Activated CD8-positive, alpha-beta memory T cell treated with anti-CD3 and anti-CD28 coated beads, Interleukin-2, amount 50 U/mL, for 1 hour (primary cell): Measurements from ENCODE around the gene GRK5.

Experiments
- DNase-seq: peaks from one replicate; pipeline ENCODE4 v3.0.0-alpha.2; 2020; ENCODE audit errors: extremely low read depth

Gene GRK5

DNA sequence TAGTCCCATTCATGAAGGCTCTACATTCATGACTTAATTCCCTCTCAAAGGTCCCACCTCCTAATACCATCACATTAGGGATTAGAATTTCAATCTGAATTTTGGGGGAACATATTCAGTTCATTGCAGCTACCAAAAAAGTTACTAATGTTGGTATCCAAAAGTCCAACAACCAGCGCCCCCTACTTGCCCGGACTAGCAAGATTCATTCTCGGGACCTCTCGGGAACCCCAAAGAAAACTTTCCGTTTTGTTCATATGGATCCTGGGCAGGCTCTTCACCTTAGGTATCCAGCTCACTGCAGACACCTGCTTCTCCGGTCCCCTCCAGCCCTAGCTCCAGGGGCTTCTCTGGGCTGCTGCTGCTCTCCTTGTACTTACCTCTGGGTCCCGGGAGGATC is 8.9 kb upstream of the GRK5 start:
- DNase-seq: no peak

DNA sequence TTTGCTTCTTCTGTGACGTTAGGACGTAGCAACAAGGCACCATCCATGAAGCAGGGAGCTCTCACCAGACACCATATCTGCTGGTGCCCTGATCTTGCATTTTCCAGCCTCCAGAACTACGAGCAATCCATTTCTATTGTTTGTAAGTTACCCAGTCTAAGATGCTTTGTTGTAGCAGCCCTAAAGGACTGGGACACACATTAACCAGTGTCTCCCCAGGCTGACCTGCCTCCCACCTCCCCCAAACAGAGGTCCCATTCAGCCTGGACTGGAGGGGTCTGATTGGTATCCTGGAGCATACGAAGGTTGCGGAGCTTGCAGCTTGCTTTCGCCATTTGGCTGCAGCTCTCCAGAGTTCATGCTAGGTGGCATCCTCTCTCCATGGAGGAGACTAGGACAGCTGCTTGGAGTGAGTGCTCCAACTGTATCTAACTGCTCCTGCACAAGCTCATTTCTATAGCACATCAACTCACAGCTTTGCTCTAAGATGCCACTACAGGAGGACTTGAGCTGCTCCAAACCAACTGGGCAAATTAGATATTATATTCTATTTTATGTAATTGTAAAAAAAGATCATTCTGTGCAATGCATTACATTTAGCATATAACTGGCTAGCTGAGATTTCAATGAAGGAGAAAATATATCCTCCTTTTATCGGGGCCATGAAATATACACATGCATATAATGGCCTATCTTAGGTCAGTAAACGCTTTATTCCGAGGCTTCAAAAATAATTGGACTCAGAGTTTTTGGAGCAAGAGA is 8.0 kb upstream of the GRK5 start:
- no peak for DNase-seq

DNA sequence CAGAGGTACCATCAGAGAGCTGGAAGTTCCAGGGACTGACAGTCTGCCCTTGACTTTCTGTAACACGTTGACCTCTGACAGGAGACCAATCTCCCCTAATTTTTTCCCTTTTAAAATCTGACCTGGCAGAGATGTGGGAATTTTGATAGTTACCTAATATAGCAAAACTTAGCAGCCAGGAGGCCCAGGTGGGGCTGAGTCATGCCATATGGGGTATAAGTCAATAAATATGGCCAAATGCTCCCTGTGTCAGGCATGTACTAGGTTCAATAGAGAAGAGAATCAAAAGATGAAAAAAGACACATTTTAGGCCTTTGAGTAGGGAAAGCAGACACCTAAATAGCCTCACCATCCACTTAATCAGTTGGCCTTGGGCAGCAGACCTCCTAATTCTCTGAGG is 6.1 kb upstream of the GRK5 start:
- no peak for DNase-seq

- no peak for DNase-seq
These were observed 4.4 kb upstream of the GRK5 start for GRCh38 chr10:119203006-119203405.

DNA sequence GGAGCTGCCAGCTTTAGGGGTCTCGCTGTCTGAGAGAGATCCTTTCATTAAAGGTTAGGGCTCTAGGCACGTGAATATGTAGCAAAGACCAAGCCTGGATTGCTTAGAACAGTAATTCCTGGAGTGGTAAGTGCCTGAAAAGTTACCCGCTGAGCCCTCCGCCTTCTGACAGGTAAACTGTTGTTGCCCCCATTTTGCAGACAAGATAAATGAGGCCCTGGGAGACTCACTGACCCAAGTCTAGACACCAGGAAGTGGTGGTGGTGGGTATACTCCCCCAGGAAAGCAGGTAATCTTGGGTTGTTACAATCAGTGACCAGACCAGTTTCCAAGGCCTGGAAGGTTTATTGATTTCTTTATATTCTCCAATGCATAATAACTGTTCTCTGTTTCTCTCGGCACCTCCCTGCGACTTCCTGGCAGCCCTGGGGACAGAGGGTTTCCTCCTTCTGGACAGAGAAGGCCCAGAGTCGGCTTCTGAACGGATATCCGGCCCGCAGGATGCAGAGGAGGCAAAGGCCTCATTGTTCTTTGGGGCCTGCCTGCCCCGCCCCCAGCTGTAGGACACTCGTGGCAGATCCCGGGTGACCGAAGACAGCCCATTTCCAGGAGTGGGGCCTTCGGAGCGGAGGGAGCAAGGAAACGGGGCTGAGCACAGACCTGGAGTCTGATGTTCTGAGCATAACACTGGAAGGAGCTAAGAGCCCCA is 1.3 kb upstream of the GRK5 start:
- no peak for DNase-seq

GRCh38 chr10:119206603-119207365 is 587 bp upstream of the GRK5 start:
- no peak for DNase-seq

GRCh38 chr10:119207713-119208552 is 562 bp downstream of the GRK5 start:
- no peak for DNase-seq

DNA sequence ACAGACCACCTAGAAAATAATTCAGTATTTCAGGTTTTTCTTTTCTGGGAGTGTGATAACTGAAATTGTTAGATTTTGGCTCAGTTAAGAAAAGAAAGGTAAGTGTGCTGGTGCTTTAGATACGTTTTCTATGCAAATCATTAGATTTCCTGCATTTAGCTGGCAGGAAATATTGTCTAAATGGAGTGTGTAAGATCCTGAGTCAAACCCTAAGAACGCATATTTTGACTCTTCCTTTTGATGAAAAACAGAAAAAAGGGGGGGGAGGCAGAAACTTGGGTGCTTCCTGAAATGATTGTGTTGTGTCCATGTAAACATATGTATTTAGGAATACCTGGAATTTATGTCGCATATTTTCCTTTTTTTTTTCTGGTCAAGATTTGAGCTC is 1.2 kb downstream of the GRK5 start:
- no peak for DNase-seq

DNA sequence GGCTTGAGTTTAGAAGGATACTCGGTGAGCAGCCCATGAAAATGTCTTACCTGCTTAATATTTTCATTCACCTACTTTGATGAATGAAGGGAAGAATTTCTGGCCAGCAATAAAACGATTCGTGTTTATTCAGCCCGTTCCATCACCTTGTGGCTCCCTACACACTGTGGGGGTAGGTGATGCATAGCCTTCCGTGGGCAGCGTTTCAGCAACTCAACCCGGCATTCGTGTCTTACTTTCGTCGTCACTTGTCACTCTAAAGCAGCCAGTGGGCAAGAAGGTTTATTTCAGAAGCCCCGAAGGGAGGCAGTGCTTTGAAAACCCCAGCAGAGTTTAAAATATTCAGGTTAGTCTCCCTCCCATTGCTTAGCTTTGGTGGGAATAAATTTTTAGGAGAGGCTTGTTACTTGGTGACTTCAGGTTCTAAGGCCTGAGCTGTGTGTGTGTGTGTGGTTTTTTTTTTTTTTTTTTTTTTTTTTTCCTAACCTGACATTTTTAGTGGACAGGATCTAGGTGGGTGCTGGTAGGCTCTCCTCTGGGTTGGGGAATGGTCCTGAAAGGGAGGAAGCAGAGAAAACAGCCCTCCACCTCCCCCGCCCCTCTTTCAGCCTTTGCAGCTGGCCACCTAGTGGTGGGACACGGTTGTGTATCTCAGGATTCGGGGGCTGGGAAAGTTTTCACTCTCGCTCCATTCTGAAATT is 1.8 kb downstream of the GRK5 start:
- DNase-seq: peak; percentile 51

DNA sequence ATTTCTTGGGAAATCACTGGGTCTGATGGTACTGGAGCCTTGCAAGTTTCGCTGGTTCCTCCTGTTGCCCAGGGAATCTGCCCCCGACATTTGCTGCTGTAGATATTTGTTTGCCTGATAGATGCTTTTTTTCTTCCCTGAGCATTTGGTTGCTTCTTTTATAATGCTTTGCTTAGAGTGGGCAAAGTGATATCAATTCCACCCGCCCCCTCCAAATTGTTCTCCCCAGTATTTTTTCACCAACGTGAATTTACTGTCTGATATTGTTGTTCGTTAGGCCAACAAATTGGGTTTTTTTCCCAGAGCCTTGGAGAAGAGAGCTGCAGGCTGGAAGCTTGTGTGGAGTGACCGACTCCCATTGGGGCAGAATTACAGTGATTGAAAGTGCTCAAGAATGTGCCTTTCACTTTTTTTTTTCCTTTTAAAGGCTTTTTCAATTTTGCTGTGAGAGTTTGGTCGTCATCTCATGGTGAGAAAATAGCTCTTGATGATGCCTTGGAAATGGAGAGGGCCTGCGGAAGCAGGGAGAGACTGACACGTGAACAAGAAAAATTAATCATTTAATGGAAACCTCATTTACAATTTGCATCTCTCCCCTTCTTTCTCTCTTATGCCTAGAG is 2.5 kb downstream of the GRK5 start:
- DNase-seq: no peak

DNA sequence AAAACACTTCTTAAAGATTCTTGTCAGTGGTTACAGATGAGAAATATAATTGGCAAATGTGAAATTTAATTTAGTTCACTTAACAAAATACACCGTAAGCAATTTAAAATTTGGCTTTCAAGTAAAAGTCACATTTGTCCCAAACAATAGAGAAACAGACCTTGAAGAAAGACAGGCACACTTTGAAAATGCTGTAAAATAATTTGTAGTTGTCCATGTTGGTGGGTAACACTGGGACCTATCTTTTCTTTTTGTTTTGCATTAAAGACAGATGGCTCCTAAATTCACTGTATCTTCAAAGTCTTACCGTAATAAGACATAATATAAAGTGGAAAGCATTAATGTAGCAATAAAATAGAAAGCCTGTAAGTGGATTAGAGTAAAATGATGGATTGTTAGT is 3.3 kb downstream of the GRK5 start:
- DNase-seq: no peak

DNA sequence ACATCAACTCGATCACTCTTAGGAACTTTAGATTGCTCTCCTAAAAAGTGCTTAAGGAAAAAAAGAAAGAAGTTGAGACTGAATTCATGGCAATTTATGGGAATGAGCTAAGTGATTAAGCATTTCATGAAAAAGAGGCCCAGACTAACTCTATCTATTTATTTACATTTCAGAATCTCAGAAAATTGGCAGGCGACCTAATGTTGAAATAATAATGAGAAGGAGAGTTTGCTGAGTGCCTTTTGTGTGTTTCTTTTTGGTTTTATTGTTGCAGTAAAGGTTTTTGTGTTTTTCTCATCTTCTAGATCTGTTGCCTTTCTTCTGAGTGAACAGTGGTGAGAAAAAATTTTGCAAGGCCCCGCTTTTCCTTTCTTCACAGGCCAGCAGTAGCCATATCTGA is 3.8 kb downstream of the GRK5 start:
- no peak for DNase-seq

DNA sequence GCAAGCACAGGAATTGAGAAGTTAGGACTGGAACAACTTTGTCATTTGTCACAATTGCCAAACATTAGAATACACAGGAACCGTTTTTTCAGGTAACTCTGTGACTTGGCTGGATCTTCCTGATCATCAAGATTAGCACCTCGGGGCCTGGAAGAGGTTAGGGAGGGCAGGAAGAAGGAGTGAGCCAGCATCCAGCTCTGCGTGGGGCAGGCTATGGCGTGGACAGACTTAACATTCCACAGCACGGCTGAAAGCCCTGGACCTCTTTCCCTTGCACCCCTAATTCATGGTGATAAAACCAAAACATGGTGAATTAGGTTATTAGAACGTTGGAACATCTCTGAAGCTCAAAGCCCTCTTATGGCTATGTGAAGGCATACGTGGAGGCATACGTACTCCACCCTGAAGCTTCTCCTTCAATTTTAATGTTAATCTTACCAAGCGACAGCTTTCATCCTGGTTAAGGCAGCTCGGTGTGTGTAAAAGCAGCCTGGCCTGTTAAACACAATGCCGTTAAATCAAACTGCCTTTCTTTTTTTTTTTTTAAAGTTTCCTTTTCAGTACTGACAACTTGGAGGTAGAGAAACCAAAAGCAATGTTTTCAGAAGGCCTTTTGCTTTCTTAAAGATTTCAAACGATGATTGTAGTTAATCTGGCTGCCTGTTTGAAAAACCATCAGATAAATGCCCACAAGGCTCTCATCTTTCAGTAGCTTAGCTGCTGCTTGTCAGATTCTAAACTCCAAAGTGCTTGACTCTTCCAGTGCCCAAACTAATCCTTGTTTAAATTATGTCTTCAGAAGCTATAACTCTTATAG is 4.5 kb downstream of the GRK5 start:
- no peak for DNase-seq

DNA sequence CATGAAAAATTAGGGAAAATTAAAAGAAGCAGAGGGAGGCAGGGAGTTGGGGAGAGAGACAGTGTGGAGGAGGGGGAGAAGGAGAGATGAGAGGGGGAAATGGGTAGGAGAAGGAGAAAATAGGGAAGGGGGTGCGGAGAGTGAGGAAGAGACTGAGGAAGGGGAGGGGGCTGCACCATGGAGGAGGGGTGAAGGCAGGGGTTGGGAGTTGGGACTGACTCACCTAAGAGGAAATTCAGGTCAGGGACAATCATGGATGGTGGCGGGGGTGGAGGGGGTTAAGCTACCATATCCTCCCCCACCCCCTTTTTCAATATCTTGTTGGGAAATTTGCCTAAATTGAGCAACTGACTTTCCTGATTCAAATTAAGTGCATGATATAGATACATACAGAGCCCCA is 8.0 kb downstream of the GRK5 start:
- no peak for DNase-seq

- DNase-seq: no peak
These were observed 8.8 kb downstream of the GRK5 start for GRCh38 chr10:119216127-119216526.

GRCh38 chr10:119217401-119217800 is 10.0 kb downstream of the GRK5 start:
- no peak for DNase-seq

GRCh38 chr10:119217991-119218490 is 10.7 kb downstream of the GRK5 start:
- no peak for DNase-seq

DNA sequence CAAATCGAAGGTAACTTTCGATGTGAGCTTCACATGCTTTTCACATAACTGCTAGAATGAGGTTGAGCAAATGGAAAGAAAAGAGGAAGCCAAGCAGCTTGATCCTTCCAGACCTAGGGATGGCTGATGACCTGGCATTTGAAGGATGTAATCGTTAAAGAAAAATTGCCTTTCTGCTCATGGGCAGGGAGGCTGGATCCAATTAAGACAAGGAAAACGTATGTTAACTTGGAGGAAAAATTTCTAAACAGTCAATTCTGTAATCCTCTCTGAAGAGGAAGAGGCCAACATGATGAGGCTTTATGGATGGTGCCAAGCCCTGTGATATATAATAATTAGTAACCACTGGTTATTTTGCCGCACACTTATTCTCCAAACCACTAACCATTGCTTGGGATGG is 12.5 kb downstream of the GRK5 start:
- no peak for DNase-seq

DNA sequence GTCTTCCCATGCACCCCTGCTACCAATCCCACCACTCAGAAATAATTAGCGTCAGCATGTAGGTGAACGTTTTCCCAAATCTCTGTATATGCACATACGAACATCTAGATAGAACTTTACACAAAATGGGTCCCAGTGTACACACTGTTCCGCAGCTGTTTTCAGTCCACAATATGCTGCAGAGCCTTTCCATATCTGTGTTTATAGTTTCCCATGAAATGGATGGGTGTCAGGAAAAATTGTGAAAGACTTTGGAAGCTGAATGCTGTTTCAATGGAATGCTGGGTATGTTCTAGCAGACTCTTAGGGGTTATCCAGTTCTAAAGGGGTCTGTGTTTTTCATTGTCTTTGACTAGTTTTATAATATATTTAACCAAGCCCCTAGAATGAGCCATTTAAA is 13.8 kb downstream of the GRK5 start:
- no peak for DNase-seq

GRCh38 chr10:119221666-119222065 is 14.3 kb downstream of the GRK5 start:
- no peak for DNase-seq
